ENCODE results near the gene ANKRD7.
"Not testable (repeated sequence)": the region's sequence is repeated elsewhere in the genome, so short reads cannot be mapped to it uniquely, and the experiment has no call there.

The ANKRD7 gene

DNA sequence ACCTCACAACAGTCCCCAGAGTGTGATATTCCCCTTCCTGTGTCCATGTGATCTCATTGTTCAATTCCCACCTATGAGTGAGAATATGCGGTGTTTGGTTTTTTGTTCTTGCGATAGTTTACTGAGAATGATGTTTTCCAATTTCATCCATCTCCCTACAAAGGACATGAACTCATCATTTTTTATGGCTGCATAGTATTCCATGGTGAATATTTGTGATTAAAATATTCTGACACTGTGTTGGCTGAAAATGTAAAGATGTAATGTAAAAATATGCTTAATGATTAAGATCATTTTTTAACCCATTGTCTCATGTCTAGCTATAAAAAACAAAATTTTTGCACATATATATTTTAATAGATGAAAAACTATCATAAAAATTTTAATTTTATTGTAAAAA is 15.8 kb downstream of the ANKRD7 start:
- DNase-seq, result not testable (repeated sequence)

DNA sequence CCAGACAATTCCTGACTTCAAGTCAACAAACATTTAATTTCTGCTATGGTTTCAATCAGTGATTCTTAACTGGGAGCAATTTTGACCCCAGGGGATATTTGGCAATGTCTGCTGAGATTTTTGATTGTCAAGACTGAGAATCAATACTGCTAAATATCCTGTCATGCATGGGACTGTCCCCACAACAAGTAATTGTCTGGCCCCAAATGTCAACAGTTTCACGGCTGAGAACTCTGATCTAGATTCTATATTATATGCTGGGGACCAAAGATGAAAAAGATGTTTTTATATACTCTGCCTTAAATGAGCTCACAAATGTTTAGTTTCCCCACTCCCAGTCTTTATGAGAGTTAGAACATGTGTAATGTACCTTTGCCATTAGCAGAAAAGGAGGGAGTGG is 19.2 kb downstream of the ANKRD7 start:
- no peak for DNase-seq

DNA sequence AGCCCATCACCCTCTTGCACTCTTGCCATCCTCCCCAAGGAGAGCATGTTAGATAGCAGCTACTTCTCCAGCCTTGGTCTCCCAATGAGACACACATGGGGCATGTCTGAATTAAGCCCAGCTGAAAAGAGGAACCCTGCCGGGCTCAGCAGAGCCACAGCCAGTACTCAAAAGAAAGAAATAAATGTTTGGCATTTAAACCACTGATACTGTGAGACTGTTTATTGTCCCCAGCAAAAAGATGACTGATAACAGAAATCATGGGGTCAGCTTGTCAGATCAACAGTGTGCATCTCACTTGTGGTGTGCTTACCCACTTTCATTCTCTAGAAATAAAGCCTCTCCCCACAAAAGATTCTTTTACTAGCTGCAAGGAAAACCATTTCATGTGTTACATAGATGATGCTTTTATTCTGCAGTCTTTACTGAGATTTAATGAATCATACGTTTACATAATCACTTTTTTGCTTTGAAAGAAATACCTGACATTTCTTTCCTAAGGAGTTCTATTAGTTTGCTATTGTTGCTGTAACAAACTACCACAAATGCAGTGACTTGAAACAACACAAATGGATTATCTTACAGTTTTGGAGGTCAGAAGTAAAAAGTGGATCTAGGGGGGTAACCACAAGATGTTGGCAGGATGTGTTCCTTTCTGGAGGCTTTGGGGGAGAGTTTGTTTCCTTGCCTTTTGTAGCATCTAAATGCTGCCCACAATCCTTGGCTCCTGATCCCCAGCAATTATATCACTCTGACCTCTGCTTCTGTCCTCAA is 20.9 kb downstream of the ANKRD7 start:
- no peak for DNase-seq

DNA sequence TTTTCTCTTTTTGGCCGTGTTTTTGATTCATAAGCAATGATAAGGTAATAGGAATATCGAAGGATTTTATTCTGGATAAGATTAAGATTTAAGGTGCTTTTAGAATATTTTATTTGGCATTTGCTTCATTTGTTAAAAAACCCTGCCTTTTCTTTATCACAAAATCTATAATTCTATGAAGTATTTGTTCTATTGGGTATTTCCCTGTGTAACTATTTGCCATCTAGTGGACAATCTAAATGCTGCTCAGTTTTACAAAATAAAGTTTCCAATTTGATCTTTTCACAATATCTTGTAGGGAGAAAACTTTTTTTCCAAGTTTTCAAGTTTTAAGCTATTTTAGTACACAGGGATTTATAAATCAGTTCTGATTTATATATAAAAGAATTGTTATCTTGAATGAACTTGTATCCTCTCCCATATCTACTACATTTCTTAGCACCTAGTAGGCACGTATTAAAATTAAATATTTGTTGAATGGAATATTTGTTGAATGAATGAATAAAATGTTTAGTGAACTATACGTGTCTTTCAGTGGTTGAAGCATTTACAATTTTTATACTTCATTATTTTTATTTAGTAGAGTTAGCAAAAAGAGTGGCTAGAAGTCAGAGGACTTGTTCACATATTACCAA is 26.5 kb downstream of the ANKRD7 start:
- DNase-seq, result no peak

DNA sequence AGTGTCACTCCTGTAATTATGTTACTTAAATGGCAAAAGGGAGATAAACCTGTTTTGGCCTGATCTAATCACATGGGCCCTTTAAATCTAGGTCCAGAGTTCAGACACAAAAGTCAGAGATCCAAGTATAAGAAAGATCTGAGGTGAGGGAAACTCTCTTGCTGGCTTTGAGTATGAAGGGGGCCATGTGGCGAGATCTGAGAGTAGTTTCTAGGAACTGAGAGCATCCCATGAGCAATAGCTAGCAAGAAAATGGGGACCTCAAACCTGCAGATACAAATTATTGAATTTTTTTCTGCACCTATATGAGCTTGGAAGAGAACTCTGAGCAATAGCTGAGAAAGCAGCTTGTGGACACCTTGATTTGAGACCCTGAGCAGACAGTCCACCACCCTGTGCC is 27.6 kb downstream of the ANKRD7 start:
- DNase-seq, result no peak

DNA sequence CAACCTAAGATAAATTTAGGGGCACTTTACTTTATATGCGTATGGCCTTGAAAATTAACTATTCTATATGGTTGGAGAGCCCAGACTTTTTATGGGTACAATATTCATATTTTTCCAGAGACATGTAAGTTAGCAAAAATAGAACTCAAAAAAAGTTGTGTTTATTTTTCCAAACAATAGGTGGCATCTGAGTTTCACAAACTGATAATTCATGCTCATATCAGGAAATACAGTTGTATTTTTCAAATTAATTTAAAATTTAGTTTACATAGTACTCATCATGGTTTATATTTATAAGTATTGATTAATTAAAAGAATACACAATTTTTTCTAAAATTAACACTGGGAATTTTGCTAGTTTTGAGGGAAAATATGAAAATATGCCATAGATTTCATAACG is 34.6 kb downstream of the ANKRD7 start:
- no peak for DNase-seq

DNA sequence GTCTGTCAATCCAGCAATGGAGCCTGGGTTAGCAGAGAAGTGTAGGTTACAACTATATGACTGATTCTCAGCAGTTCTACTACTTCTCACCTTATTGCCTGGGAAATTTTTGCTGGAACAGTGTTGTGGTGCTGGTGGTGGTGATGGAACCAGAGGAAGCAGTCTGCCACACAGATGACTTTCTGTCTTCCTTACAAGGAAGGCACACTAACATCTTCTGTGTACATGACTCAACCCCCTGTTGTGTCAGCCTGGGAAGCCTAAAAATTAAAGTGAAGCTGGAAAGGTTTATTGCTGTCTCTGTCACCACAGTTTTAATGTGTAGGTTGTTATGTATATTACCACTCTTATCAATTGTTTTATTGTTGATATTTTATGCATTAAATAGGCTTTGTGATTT is 40.3 kb downstream of the ANKRD7 start:
- no peak for DNase-seq

DNA sequence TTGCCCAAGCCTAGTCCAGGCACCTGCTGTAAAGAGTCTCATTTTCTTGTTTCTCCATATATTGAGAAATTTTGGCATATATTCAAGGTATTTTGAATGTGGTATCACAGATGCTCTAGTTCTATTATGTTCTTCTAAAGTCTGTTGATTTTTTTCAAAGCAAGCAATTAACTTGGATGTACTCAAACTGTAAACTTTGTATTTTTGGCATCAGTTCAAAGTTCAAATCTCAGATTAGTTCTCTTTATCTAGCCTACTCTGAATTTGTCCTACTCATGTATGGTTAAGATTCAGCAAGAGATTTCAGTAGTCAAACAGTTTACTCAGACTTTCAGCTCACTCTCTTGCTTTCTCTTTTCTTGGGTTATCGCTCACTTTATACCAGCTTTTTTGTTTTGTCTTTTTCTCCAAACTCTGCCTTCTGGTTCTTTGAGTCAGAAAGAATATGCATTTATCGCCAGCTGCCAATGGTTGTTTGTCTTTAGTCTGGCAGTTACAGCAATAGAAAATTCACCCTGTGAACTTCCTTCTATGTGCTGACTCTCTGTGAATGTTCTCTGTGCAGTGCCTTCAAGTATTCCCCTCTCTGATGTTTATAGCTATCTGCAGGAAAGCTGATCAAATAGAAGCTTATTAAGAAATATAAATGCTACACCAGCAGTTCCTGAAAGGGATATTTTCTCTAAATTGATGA is 56.0 kb downstream of the ANKRD7 start:
- DNase-seq, result no peak

DNA sequence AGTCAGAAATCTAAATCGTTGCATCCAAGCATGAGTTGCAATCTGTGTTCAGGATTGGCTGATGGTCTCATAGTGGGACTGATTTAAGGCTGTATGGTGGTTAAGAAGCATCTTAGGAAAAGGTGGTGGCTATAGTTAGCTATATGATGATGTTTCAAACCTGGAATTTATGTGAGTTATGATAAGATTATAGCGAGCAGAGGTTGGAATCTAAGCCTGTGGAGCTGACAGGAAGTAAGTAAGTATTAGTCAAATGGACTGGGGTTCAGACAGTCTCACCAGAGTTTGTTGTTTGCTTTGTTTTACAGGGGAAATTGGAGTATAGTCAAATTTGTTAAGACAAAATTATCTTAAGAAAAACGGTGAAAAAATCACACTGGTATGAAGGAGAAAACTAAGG is 56.7 kb downstream of the ANKRD7 start:
- no peak for DNase-seq

DNA sequence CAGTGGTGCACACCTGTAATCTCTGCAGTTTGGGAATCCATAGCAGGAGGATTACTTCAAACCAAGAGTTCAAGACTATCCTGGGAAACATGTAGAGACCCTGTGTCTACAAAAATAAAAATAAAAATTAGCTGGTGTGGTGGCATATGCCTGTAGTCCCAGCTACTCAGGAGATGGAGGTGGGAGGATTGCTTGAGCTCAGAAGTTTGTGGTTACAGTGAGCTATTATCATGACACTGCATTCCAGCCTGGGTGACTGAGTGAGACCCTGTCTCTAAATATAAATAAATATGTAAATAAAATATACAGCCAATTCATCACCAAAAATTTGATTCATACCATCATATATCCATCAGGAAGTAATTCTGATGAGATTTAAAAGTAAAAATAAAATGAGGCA is 60.9 kb downstream of the ANKRD7 start:
- no peak for DNase-seq

DNA sequence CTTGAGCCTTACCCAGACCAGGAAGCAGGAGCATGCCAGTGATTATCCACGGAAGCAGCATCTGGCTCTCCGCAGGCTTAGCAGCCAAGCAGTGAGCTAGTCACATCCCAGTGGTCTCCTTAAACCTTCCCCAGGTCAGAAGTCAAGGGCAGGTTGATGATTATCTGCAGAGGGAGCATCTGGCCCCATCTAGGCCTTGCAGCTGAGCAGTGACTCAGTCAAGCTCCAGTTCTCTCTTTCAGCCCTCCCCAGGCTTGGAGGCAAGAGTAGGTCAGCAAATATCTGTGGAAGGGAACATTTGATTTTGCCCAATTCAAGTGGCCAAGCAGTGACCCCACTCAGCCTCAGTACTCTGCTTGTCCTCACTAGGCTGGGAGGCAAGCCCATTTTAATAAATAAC is 61.6 kb downstream of the ANKRD7 start:
- DNase-seq, result no peak

DNA sequence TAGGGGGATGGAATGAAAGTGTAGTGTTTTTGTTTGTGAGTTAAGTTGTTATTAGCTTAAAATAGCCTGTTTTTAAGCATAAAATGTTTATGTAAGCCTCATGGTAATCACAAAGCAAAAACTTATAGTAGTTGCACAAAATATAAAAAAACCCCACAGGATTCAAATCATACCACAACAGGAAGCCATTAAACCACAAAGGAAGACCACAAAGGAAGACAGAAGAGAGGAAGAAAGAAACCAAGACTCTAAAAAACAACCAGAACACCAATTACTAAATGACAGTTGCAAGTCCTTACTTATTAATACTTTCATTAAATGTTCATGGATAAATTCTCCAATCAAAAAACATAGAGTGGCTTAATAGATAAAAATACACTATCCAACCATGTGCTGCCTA is 63.6 kb downstream of the ANKRD7 start:
- no peak for DNase-seq

DNA sequence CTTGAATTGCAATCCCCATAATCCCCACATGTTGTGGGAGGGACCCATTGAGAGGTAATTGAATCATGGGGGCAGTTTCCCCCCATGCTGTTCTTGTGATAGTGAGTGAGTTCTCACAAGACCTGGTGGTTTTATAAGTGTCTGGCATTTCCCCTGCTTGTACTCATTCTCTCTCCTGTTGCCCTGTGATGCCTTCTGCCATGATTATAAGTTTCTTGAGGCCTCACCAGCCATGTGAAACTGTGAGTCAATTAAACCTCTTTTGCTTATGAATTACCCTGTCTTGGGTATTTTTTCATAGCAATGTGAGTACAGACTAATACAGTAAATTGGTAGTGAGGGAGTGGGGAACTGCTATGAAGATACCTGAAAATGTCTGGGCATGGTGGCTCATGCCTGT is 65.0 kb downstream of the ANKRD7 start:
- DNase-seq, result no peak

Data from activated CD8-positive, alpha-beta memory T cell treated with anti-CD3 and anti-CD28 coated beads, Interleukin-2, amount 50 U/mL, for 48 hours (primary cell).